ENCODE results near the gene RARB. TPM values are rescaled to one million over a fixed set of nuclear protein-coding genes. Genes with fewer than 3 reads are reported as not detected.

The RARB gene
- total RNA-seq, 1 donor from 2014 or later, result 5.6 TPM

GRCh38 chr3:25463836-25464418 lies 35.9 kb downstream of the RARB start:
- DNase-seq (no peak), ATAC-seq (no peak)
- H3K27me3 ChIP-seq (ENCODE audit: low read depth), result no peaks in the 10 kb centered on the region
- H3K4me1 ChIP-seq, result peaks cover 12% of the 10 kb centered on the region
- H3K27ac ChIP-seq, result no peak overlapping the region
- H3K4me3 ChIP-seq, result no peak overlapping the region
- TF ChIP-seq, protein P1, sequence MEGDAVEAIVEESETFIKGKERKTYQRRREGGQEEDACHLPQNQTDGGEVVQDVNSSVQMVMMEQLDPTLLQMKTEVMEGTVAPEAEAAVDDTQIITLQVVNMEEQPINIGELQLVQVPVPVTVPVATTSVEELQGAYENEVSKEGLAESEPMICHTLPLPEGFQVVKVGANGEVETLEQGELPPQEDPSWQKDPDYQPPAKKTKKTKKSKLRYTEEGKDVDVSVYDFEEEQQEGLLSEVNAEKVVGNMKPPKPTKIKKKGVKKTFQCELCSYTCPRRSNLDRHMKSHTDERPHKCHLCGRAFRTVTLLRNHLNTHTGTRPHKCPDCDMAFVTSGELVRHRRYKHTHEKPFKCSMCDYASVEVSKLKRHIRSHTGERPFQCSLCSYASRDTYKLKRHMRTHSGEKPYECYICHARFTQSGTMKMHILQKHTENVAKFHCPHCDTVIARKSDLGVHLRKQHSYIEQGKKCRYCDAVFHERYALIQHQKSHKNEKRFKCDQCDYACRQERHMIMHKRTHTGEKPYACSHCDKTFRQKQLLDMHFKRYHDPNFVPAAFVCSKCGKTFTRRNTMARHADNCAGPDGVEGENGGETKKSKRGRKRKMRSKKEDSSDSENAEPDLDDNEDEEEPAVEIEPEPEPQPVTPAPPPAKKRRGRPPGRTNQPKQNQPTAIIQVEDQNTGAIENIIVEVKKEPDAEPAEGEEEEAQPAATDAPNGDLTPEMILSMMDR (IDR thresholded peaks at IDR 0.05), result no peak
- no peaks in the 10 kb centered on the region for H3K36me3 ChIP-seq
- H3K9me3 ChIP-seq, result no peaks in the 10 kb centered on the region
- intact Hi-C loops (cut with DNase I), result no loop called here

DNA sequence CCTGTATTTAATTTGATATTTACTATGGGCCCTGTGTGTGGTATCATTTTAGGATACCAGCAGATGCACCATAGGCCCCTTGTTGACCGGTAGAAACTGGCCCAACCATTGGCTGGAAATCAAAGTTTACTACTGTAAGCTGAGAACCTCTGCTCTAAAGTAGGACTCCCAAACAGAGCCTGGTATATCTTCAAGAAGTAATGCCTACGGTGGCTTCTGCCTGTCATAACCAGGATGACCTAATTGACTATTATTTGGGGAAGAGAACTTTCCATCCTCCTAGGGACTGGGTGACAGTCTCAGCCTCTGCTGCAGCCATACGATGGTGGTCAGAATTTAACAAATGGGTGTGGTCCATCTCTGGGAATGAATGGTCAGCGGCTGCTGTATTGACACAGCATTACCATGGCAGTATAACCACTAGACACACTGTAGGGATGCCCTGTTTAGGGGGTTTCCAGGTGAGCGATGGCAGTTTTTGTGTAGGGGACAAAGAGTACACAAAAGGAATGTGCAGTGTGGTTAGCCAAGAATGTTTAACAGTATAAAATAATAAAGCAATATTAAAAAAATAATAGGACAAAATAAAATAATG lies 37.3 kb downstream of the RARB start:
- TF ChIP-seq, protein P1 (IDR thresholded peaks at IDR 0.05), result no peak
- Histone ChIP-seq H3K4me1 (peaks cover 22% of the 10 kb centered on the region), H3K27me3 (ENCODE audit: low read depth) (no peaks in the 10 kb centered on the region), H3K36me3 (no peaks in the 10 kb centered on the region), H3K27ac (no peak overlapping the region), H3K4me3 (no peak overlapping the region), H3K9me3 (no peaks in the 10 kb centered on the region)
- ATAC-seq (no peak), DNase-seq (no peak)
- intact Hi-C loops (cut with DNase I), result no loop called here

DNA sequence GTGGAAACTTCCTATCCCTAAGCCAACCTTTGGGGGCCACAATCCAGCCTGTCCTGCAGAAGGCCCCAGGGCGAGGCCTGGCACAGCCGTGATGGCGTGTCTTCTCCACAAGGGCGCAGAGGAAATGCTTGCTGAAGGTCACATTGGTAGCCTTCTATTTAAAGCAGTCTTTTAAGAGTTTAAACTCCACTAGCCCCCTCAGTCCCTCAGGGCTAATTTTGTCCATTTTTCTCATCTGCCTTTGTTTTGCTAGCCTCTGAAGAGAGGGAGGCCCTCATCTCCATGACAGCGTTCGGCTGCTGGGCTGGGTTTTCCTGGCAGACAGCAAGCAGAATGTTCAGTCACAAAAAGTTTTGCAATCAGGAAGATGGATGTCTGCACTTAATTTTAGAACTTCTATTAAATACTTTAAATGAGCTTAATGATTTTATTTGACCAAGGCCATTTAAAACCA lies 40.8 kb downstream of the RARB start:
- Histone ChIP-seq H3K27me3 (ENCODE audit: low read depth) (no peaks in the 10 kb centered on the region), H3K27ac (peak overlapping the region; percentile 68), H3K4me3 (no peak overlapping the region), H3K9me3 (no peaks in the 10 kb centered on the region), H3K4me1 (peaks cover 37% of the 10 kb centered on the region), H3K36me3 (no peaks in the 10 kb centered on the region)
- ATAC-seq (peak; percentile 75 to 77), DNase-seq (no peak)
- intact Hi-C loops (cut with DNase I), result no loop called here
- TF ChIP-seq, protein P1 (IDR thresholded peaks at IDR 0.05), result peak; percentile 14

- peak overlapping the region; percentile 9 for H3K27ac ChIP-seq
- ATAC-seq, result no peak
Measured at GRCh38 chr3:25469558-25469957, 41.5 kb downstream of the RARB start.

DNA sequence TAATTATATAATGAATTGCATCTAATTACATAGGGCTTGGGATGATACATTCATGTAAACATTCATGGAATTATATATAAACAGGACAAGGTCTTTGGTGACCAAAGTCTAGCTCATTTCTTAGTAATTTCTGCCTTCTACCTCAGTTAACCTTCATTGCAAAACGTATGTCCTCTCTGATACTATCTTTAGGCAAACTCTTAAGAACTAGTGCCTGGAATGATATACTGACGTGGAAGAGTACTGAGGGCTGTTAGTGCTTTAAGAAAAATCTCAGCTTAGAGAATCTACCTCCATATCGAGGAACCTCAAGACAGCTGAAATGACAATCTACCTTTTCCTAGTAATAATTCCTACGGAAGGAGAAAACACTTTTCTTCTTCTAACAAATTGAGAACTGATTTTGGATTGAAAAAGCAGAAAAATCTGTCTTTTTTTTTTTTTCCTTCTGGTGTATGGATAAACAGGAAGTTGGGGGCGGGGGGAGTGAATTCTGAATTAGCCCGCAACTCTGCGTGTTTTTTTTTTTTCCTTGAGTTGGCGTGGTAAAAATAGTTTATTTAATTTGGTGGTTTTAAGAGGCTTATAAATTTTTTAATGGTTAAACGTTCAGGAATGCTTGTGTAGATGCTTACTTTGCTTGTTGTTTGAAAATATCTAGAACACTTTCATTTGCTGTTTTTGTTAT lies 43.2 kb downstream of the RARB start:
- TF ChIP-seq, protein P1 (IDR thresholded peaks at IDR 0.05), result no peak
- H3K9me3 ChIP-seq, result no peaks in the 10 kb centered on the region
- no peak for DNase-seq
- intact Hi-C loops (cut with DNase I), result no loop called here
- H3K4me1 ChIP-seq, result peaks cover 37% of the 10 kb centered on the region
- ATAC-seq, result no peak
- H3K36me3 ChIP-seq, result no peaks in the 10 kb centered on the region
- H3K4me3 ChIP-seq, result no peak overlapping the region
- H3K27me3 ChIP-seq (ENCODE audit: low read depth), result no peaks in the 10 kb centered on the region
- H3K27ac ChIP-seq, result peak overlapping the region; percentile 29

More at GRCh38 chr3:25469558-25469957, 41.5 kb downstream of the RARB start:
- no peak for DNase-seq
- H3K9me3 ChIP-seq, result no peaks in the 10 kb centered on the region
- peaks cover 37% of the 10 kb centered on the region for H3K4me1 ChIP-seq
- no peak overlapping the region for H3K4me3 ChIP-seq
- no peaks in the 10 kb centered on the region for H3K27me3 ChIP-seq (ENCODE audit: low read depth)
- H3K36me3 ChIP-seq, result no peaks in the 10 kb centered on the region
- intact Hi-C loops (cut with DNase I), result no loop called here
- TF ChIP-seq, protein P1 (IDR thresholded peaks at IDR 0.05), result no peak
